Activated CD4-positive, alpha-beta T cell treated with anti-CD3 and anti-CD28 coated beads, Interleukin-2, amount 10 ng/mL, durations not matched to agents 7 days and 5 days (primary cell): ENCODE measurements around the gene C6. TPM values are rescaled to one million over a fixed set of nuclear protein-coding genes. Genes with fewer than 3 reads are reported as not detected.
"Not testable (repeated sequence)": the region's sequence is repeated elsewhere in the genome, so short reads cannot be mapped to it uniquely, and the experiment has no call there.

Experiments
- CTCF ChIA-PET: fragments of 350-600 bp; sonication (Branson Sonifier 250); formaldehyde crosslinking; loops from one replicate; lab custom pipeline; 2021; ENCODE audit warnings: antibody characterized with exemption; lab: Charles Lee
- POLR2A ChIA-PET: fragments of 350-600 bp; sonication (Branson Sonifier 250); formaldehyde crosslinking; loops from one replicate; lab custom pipeline; 2021; ENCODE audit warnings: antibody characterized with exemption; lab: Charles Lee
- DNase-seq: peaks from one replicate; pipeline ENCODE4 v3.0.0-alpha.2; 2020
- H3K27ac Mint-ChIP-seq: one replicate; pipeline ENCODE4 v1.8.0; 2021; ENCODE audit warnings: mild to moderate bottlenecking, moderate library complexity, mixed read lengths
- H3K27me3 Mint-ChIP-seq: one replicate; pipeline ENCODE4 v1.8.0; 2021; ENCODE audit warnings: mixed read lengths
- H3K36me3 Mint-ChIP-seq: one replicate; pipeline ENCODE4 v1.8.0; 2021; ENCODE audit warnings: low read depth, mixed read lengths
- H3K4me1 Mint-ChIP-seq: one replicate; pipeline ENCODE4 v1.8.0; 2021; ENCODE audit warnings: mixed read lengths
- H3K4me3 Mint-ChIP-seq: one replicate; pipeline ENCODE4 v1.8.0; 2021; ENCODE audit warnings: mild to moderate bottlenecking, moderate library complexity, mixed read lengths
- H3K9me3 Mint-ChIP-seq: one replicate; pipeline ENCODE4 v1.8.0; 2021; ENCODE audit warnings: mixed read lengths
- total RNA-seq, 2 experiments: library from RNA; stranded (reverse); gene quantifications; one replicate each; pipeline ENCODE4 v1.2.3, GENCODE V29; 2021

C6 gene
- not detected for total RNA-seq

DNA sequence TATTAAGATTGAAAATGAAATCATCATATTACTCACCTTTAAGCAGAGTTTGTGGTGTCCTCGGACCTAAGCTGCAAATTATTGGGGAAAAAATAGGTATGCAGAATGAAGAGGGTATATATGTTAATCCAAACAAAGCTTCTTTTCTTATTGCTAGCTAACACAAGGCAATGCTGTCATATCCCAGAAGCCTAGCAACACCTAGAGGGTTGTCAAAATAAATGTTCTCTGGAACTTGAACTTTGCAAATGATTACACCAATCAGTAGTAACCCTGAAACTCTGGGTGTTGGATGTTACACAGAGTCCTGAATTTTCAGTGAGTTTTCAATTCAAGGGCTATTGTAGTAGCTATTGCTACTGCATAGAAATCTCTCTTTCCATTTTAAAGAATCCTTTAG is at the start of gene C6:
TSS of gene C6 (minus strand) at position 193 of the 400 bp plus-strand sequence. CDS start 10,302 bp downstream, outside the sequence.
- H3K27me3 Mint-ChIP-seq = no peaks in the 10 kb centered on the region
- no peak for DNase-seq
- H3K4me1 Mint-ChIP-seq = no peaks in the 10 kb centered on the region
- H3K9me3 Mint-ChIP-seq = no peaks in the 10 kb centered on the region
- POLR2A ChIA-PET = no interaction called here
- CTCF ChIA-PET = no interaction called here
- no peaks in the 10 kb centered on the region for H3K36me3 Mint-ChIP-seq
- no peak within 1 kb of the TSS for H3K27ac Mint-ChIP-seq
- no peak within 1 kb of the TSS for H3K4me3 Mint-ChIP-seq

DNA sequence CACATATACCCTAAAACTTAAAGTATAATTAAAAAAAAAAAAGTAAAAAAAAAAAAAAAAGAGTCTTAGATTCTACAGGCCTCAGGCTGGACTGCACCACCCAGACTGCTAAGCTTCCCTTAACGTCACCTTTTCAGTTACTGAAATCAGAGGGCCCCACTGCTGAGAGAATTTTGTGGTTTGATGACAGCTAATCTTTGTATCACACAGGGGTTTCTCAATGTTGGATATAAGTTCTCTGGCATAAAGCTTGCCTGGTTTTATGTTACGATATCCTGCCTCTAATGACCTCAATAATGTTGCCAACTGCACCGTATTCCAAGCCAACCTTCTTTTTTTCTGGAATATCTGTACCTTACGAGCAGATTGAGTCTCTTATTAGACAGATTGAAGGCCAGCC is 43.1 kb upstream of the C6 start:
- Mint-ChIP-seq H3K9me3 (peaks cover 3% of the 10 kb centered on the region), H3K27me3 (no peaks in the 10 kb centered on the region), H3K36me3 (no peaks in the 10 kb centered on the region), H3K4me3 (no peak overlapping the region), H3K27ac (no peak overlapping the region), H3K4me1 (no peaks in the 10 kb centered on the region)
- ChIA-PET POLR2A (no interaction called here), CTCF (no interaction called here)
- no peak for DNase-seq

DNA sequence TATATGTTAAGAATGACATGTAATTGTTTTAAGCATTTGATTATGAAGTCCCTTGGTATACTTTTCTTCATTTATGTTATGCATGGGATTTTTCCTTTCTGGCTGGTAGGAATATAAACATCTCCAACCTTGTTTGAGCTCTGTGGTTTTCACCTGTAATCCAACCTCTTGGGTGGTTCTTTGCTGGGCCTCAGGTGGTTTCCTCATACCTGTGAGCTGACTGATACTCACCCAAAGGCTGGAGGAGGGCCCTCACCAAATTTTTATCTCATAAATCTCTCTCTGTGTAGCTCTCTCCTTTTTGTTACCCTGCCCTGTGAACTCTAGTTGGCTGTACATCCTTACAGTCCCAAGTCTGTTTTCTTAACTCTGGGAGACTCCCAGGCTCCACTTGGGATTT is 39.8 kb upstream of the C6 start:
- Mint-ChIP-seq H3K9me3 (peaks cover 3% of the 10 kb centered on the region), H3K27ac (no peak overlapping the region), H3K4me1 (no peaks in the 10 kb centered on the region), H3K36me3 (no peaks in the 10 kb centered on the region), H3K4me3 (no peak overlapping the region), H3K27me3 (no peaks in the 10 kb centered on the region)
- DNase-seq = no peak
- ChIA-PET POLR2A (no interaction called here), CTCF (no interaction called here)

DNA sequence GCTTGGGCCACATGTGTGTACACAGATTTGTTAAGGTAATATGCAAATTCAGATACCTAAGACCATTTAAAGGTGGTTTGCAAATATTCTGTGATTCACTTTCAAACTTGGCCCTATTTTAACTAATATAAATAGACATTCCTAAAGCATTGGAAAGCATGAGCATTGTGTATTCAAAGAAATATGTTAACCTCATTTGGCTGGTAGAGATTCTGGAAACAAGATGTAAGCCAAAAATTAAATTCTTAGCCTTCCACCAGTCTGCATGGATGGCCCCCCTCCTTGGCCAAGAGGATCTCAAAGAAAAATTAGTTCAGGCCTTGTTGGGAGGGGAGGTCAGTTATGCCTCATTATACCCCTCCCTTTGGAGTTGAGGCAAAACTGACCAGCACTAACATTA is 38.7 kb upstream of the C6 start:
- CTCF ChIA-PET = no interaction called here
- no peak for DNase-seq
- no peak overlapping the region for H3K27ac Mint-ChIP-seq
- H3K9me3 Mint-ChIP-seq = peaks cover 3% of the 10 kb centered on the region
- H3K4me1 Mint-ChIP-seq = no peaks in the 10 kb centered on the region
- POLR2A ChIA-PET = no interaction called here
- no peaks in the 10 kb centered on the region for H3K27me3 Mint-ChIP-seq
- H3K36me3 Mint-ChIP-seq = no peaks in the 10 kb centered on the region
- H3K4me3 Mint-ChIP-seq = no peak overlapping the region

DNA sequence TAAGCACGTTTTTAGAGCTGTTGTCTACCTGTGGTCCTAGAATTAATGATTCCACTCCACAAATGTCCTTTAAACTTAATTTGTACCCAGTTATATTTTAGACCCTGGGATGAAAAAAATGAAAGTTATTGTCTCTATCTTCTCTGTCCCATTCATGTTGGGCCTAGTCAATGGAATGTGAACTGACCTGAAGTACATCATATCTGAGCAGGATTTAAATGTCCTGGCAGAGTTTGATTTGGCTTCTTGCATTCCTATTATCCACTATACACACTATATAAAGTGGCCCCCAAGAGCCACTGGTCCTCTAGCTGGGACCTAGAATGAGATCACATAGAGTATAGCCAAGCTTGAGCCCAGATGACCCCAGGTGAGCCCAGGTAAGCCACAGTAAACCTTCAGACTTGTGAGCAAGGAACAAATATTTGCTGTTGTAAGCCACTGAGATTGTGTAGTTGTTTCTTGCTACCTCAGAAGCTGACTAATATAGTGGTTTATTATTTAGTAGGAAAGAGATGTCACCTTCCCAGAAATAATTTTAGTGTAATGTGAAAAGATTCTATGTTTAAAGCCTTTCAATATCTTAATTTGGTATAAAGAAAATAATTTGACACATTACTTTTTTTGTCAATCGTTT is 37.1 kb upstream of the C6 start:
- Mint-ChIP-seq H3K27ac (no peak overlapping the region), H3K4me1 (no peaks in the 10 kb centered on the region), H3K4me3 (no peak overlapping the region), H3K9me3 (no peaks in the 10 kb centered on the region), H3K36me3 (no peaks in the 10 kb centered on the region), H3K27me3 (no peaks in the 10 kb centered on the region)
- no peak for DNase-seq
- ChIA-PET POLR2A (no interaction called here), CTCF (no interaction called here)

DNA sequence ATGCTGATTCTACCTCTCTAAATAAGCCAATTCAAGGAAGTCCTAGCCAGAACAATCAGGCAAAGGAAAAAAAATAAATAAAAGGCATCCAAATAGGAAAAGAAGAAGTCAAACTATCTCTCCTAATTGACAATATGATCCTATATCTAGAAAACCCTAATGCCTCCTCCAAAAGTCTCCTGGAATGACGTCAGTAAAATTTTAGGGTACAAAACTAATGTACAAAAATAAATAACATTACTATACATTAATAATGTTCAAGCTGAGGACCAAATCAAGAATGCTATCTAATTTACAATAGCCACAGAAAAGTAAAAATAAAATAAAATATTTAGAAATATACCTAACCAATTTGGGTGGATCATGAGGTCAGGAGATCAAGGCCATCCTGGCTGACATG is 33.8 kb upstream of the C6 start:
- H3K9me3 Mint-ChIP-seq = no peaks in the 10 kb centered on the region
- DNase-seq = no peak
- ChIA-PET CTCF (no interaction called here), POLR2A (no interaction called here)
- no peak overlapping the region for H3K4me3 Mint-ChIP-seq
- no peak overlapping the region for H3K27ac Mint-ChIP-seq
- no peaks in the 10 kb centered on the region for H3K4me1 Mint-ChIP-seq
- no peaks in the 10 kb centered on the region for H3K27me3 Mint-ChIP-seq
- H3K36me3 Mint-ChIP-seq = no peaks in the 10 kb centered on the region

DNA sequence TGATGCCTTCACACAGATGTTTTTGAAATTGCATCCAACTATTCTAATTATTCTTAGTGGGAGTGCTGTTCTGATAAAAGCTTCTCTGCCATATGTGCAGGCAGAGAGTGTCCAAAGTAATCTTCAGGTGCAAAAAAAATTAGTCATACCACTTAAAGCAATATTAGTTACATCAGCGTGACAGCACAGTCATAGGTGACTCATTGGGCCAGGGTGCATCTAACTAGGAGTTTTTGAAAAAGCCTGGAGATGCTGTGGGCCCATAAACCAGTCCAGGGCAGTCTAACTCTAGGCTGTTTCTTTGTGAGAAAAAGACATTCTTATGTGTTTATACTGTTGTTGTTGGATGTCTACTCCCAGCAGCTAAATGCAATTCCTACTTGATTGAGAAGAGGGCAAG is 33.0 kb upstream of the C6 start:
- POLR2A ChIA-PET = no interaction called here
- Mint-ChIP-seq H3K27ac (no peak overlapping the region), H3K4me3 (no peak overlapping the region), H3K9me3 (no peaks in the 10 kb centered on the region), H3K36me3 (no peaks in the 10 kb centered on the region), H3K27me3 (no peaks in the 10 kb centered on the region), H3K4me1 (no peaks in the 10 kb centered on the region)
- CTCF ChIA-PET = no interaction called here
- no peak for DNase-seq

DNA sequence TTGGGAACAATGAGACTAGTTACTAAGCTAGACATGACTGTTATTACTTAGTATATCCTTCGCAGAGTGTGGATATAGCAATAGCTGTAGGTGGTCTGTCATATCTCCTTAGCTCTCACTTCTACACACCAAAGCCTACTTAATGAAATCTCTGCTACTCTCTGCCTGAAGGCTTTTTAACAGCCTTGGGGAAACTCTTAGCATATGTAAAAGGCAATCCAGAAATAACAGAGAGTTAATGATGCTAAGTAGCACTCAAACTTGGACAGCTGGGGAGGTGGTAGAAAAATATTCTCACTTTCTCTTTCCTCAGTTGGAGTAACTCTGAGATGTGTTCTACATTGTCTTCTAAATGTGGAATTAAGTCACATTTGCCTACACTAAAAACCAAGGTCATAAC is 30.2 kb upstream of the C6 start:
- peaks cover under 1% of the 10 kb centered on the region for H3K9me3 Mint-ChIP-seq
- no peak for DNase-seq
- no peak overlapping the region for H3K4me3 Mint-ChIP-seq
- no peaks in the 10 kb centered on the region for H3K36me3 Mint-ChIP-seq
- H3K4me1 Mint-ChIP-seq = no peaks in the 10 kb centered on the region
- no peaks in the 10 kb centered on the region for H3K27me3 Mint-ChIP-seq
- no peak overlapping the region for H3K27ac Mint-ChIP-seq
- POLR2A ChIA-PET = no interaction called here
- CTCF ChIA-PET = no interaction called here

DNA sequence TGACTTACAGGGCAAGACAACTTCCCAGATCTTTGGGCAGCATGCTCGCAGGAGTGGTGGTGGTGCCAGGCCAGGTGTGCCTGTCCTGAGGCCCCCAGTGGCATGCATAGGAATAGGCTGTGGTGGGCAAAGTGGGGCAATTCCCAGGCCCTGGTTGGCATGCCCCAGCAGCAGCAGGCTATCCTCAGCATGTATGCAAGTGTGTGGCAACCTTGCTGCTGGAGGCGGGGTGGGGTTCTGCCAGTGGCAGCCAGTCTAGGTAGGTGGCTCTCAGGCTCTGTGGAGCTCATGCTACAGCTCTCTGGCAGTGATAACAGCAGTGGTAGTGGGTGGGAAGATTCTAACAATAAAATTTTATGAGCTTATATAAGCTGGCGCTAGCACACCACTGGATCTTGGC is 27.7 kb upstream of the C6 start:
- DNase-seq = no peak
- ChIA-PET POLR2A (no interaction called here), CTCF (no interaction called here)
- no peak overlapping the region for H3K27ac Mint-ChIP-seq
- H3K27me3 Mint-ChIP-seq = no peaks in the 10 kb centered on the region
- peaks cover 3% of the 10 kb centered on the region for H3K9me3 Mint-ChIP-seq
- H3K36me3 Mint-ChIP-seq = no peaks in the 10 kb centered on the region
- no peak overlapping the region for H3K4me3 Mint-ChIP-seq
- no peaks in the 10 kb centered on the region for H3K4me1 Mint-ChIP-seq

DNA sequence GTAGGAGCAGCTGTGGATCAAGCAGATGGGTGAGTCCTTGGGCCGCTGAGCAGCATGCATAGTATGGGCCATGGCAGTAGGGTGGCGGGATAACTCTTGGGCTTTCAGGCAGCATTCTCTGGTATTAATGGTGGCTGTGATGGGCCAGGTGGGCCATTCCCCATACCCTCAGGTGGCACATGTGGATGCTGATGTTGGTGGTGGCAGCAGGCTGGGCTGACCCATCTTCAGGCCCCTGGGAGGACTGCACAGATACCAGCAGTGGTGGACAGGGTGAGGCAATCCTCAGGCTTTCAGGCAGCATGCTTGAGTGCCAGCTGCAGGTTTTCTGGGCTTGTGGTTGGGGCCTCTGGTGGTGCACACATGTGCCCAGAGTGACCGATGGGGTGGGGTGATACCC is 27.1 kb upstream of the C6 start:
- DNase-seq = no peak
- H3K27ac Mint-ChIP-seq = no peak overlapping the region

DNA sequence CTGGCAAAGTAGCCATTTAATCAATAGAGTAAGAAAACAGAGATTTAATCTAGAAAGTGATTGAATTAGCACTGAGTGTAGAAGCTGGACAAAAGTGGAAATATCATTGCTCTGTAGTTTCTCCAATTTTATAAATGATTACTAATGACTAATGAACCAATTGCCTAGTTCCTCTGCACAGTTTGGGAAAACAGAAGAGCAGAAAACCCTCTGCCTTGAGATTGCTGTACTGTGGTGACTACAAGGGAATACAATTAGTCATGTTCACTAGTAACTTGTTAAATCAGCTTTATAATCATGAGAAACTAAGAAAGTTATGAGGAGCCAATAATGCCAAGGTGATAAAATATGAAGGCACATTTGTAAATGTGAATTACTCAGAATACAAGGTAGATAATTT is 21.1 kb upstream of the C6 start:
- H3K4me3 Mint-ChIP-seq = no peak overlapping the region
- ChIA-PET CTCF (interaction anchor here (0.6 kb wide), 1 partner anchor 115 kb away, joined by 3 read pairs; no protein-coding TSS in a partner anchor), POLR2A (no interaction called here)
- H3K36me3 Mint-ChIP-seq = no peaks in the 10 kb centered on the region
- no peaks in the 10 kb centered on the region for H3K4me1 Mint-ChIP-seq
- H3K27ac Mint-ChIP-seq = no peak overlapping the region
- no peak for DNase-seq
- H3K9me3 Mint-ChIP-seq = peaks cover 15% of the 10 kb centered on the region
- no peaks in the 10 kb centered on the region for H3K27me3 Mint-ChIP-seq

More for the DNA sequence above, 27.1 kb upstream of the C6 start:
- no peaks in the 10 kb centered on the region for H3K4me1 Mint-ChIP-seq
- POLR2A ChIA-PET = no interaction called here
- CTCF ChIA-PET = no interaction called here
- peaks cover 3% of the 10 kb centered on the region for H3K9me3 Mint-ChIP-seq
- no peaks in the 10 kb centered on the region for H3K36me3 Mint-ChIP-seq
- no peak overlapping the region for H3K4me3 Mint-ChIP-seq
- no peaks in the 10 kb centered on the region for H3K27me3 Mint-ChIP-seq

DNA sequence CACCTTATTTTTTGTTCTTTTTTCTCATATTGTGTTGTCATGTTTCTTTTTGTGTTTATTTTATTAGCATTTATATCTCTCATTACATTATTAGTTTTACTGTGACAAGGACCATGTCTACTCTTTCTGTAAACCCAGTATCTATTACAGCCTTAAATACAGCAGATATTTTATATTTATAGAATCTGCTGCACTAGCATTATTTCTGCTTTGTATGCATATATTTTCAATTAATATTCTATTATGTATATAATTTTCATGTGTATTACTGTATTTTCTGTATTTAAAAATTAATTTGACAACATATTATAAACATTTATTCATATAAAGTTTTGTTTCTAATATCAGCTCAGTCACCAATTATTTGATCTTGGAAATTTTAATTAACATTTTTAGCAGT is 19.5 kb upstream of the C6 start:
- ChIA-PET POLR2A (no interaction called here), CTCF (no interaction called here)
- Mint-ChIP-seq H3K9me3 (peaks cover 12% of the 10 kb centered on the region), H3K4me1 (no peaks in the 10 kb centered on the region), H3K4me3 (no peak overlapping the region), H3K27me3 (no peaks in the 10 kb centered on the region), H3K36me3 (no peaks in the 10 kb centered on the region), H3K27ac (no peak overlapping the region)
- no peak for DNase-seq

DNA sequence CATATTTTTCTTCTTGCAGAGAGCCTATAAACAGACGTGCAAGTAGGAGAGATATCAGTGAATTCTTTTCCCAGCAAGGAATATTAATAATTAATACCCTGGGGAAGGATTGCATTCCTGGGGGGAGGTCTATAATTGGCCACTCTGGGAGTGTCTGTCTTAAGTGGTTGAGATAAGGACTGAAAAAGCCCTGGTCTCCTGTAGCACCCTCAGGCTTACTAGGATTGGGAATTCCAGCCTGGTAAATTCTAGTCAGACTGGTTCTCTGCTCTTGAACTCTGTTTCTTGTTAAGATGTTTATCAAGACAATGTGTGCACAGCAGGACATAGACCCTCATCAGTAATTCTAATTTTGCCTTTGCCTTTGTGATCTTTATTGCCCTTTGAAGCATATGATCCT is 16.9 kb upstream of the C6 start:
- CTCF ChIA-PET, H3K4me1 Mint-ChIP-seq, POLR2A ChIA-PET, H3K27me3 Mint-ChIP-seq, H3K27ac Mint-ChIP-seq, DNase-seq, H3K4me3 Mint-ChIP-seq, H3K36me3 Mint-ChIP-seq: not testable (repeated sequence)
- H3K9me3 Mint-ChIP-seq = peaks cover 15% of the 10 kb centered on the region

DNA sequence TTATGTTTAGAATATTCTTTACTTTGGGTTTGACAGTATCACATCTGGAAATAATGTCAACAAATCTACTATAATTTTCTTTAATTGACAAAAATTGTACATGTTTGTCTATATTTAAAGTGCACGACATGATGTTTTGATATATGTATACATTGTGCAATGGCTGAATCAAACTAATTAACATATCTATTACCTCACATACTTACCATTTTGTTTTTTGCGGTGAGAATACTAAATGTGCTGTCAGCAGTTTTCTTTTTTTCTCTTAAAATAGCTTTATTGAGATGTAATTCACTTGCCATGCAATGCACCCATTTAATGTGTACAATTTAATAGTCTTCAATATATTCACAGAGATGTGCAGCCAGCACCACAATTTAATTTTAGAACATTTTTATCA is 10.6 kb upstream of the C6 start:
- Mint-ChIP-seq H3K4me3 (no peak overlapping the region), H3K4me1 (no peaks in the 10 kb centered on the region), H3K27me3 (no peaks in the 10 kb centered on the region), H3K9me3 (peaks cover 2% of the 10 kb centered on the region), H3K36me3 (no peaks in the 10 kb centered on the region), H3K27ac (no peak overlapping the region)
- ChIA-PET CTCF (no interaction called here), POLR2A (no interaction called here)
- DNase-seq = no peak
